ENCODE results near the gene ACAA1. TPM values are rescaled to one million over a fixed set of nuclear protein-coding genes. Genes with fewer than 3 reads are reported as not detected.
A peak's percentile ranks its signal among the peaks of the same experiment; 100 is the strongest.

Gene ACAA1
- total RNA-seq, 2 donors from 2014 or later: 50.9 to 74.0 TPM

DNA sequence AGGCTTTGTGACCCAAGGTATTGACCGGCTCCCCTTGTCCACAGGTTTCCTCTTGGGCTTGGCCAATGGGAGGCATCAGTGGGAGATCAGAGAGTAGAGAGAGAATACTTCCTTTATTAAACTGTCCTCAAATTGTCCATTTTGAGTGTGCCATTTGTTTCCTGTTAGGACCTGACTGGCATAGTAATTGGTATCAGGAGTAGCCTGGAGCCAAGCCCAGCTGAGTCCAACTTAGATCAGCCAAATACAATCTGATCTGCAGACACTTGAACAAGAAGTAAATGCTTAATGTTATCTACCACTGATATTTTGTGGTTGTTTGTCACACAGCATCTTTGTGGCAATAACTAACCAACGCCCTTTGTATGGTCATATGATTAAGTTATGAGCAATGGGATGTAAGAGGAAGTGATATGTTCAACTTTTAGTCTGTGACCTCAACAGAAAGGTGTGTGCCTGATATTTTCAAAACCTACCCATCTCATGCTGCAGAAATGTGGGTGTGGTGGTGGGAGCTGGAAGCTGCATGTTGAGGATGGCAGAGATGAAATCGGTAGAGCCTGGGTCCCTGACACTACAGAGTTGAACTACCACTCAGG, 14.8 kb upstream of the ACAA1 start:
- Histone ChIP-seq H3K4me1 (no peaks in the 10 kb centered on the region), H3K27me3 (no peaks in the 10 kb centered on the region), H3K9me3 (no peaks in the 10 kb centered on the region), H3K27ac (no peak overlapping the region), H3K36me3 (no peaks in the 10 kb centered on the region), H3K4me3 (no peak overlapping the region)
- TF ChIP-seq CTCF (IDR thresholded peaks at IDR 0.05): no peak
- DNase-seq (ENCODE audit: low spot score): no peak

DNA sequence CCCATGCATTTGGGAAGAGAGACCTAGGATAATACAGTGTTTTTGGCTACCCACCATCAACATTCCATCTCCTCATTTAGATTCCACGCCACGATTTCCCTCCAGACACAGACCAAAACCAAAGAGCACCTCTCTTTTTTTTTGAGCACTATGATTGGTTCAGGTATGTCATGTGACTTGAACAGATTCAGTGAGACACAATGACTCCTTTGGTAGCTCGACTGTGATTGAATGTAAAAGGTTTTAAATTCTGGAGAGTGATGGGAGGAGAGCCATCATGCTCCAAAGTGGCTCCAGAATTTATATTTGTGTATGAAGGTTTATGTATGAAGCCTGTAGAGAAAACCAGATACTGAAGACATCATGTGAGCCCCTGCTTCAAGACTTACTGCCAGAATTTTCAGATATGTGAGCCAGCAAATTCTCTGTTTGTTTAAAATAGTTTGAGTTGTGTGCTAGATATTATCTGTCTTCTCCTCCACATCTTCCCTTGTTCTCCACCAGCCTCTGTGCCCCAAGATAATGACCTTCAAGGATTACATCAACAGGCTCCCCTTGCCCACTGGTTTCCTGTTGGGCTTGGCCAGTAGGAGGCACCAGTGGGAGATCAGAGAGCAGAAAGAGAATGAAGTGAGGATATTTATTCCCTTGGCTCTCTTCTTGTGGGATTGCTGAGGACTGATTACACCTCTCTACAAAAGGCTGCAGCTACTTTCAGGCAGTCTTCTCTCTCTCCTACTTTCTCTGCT, 14.0 kb upstream of the ACAA1 start:
- no peak for TF ChIP-seq CTCF (IDR thresholded peaks at IDR 0.05)
- no peaks in the 10 kb centered on the region for H3K9me3 ChIP-seq
- H3K27me3 ChIP-seq: no peaks in the 10 kb centered on the region
- no peaks in the 10 kb centered on the region for H3K36me3 ChIP-seq
- no peaks in the 10 kb centered on the region for H3K4me1 ChIP-seq
- no peak overlapping the region for H3K27ac ChIP-seq
- DNase-seq (ENCODE audit: low spot score): no peak
- no peak overlapping the region for H3K4me3 ChIP-seq

- Histone ChIP-seq H3K9me3 (no peaks in the 10 kb centered on the region), H3K27me3 (no peaks in the 10 kb centered on the region), H3K27ac (no peak overlapping the region), H3K4me3 (no peak overlapping the region), H3K4me1 (no peaks in the 10 kb centered on the region), H3K36me3 (no peaks in the 10 kb centered on the region)
- DNase-seq (ENCODE audit: low spot score): peak; percentile 46
- TF ChIP-seq CTCF (IDR thresholded peaks at IDR 0.05): no peak
Observed at GRCh38 chr3:38149708-38150107, 12.8 kb upstream of the ACAA1 start.

GRCh38 chr3:38148311-38148882, 11.5 kb upstream of the ACAA1 start:
- no peak overlapping the region for H3K27ac ChIP-seq
- no peaks in the 10 kb centered on the region for H3K4me1 ChIP-seq
- no peaks in the 10 kb centered on the region for H3K36me3 ChIP-seq
- H3K9me3 ChIP-seq: no peaks in the 10 kb centered on the region
- TF ChIP-seq CTCF (IDR thresholded peaks at IDR 0.05): no peak
- DNase-seq (ENCODE audit: low spot score): no peak
- H3K27me3 ChIP-seq: no peaks in the 10 kb centered on the region
- H3K4me3 ChIP-seq: no peak overlapping the region

DNA sequence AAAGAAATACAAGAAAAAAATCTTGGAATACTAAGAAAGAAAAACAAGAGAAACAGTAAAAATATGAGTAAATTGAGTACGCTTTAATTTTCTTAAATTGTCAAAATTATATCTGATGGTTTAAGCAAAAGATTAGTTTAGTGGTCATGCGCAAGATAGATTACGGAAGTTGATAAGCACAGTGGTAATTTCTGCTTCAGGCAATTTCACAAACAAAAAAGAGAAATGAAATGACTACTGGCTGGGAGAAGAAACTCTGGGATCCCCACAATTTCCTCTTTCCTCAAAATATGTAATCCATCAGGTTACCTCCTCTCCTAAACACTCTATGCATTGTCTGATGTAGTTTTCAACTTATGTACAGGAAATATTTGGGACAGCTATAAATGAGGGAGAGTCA, 10.5 kb upstream of the ACAA1 start:
- no peak overlapping the region for H3K27ac ChIP-seq
- no peak for TF ChIP-seq CTCF (IDR thresholded peaks at IDR 0.05)

More for the DNA sequence above, 10.5 kb upstream of the ACAA1 start:
- Histone ChIP-seq H3K9me3 (no peaks in the 10 kb centered on the region), H3K36me3 (no peaks in the 10 kb centered on the region), H3K27me3 (no peaks in the 10 kb centered on the region), H3K4me3 (no peak overlapping the region), H3K4me1 (no peaks in the 10 kb centered on the region)
- DNase-seq (ENCODE audit: low spot score): no peak

Measured in right atrium auricular region (tissue), 2 donors.